Measurements from ENCODE around the gene KCNH4.

GRCh38 chr17:42200706-42201457 is 19.9 kb upstream of the KCNH4 start:
- TF ChIP-seq POLR2AphosphoS5 (IDR thresholded peaks at IDR 0.05; ENCODE audit: low read depth, low read length) (no peak), CTCF (IDR thresholded peaks at IDR 0.05) (no peak), REST (IDR thresholded peaks at IDR 0.05; ENCODE audit: insufficient read depth in 1 of 2, low read depth in 2 of 2, low read length in 1 of 2) (no peak), SIN3A (IDR thresholded peaks at IDR 0.05; ENCODE audit: borderline replicate concordance, insufficient read depth, low read depth, low read length) (no peak)

Measured in Panc1 (cell line).